Stimulated activated CD4-positive, alpha-beta T cell treated with anti-CD3 and anti-CD28 coated beads, Interleukin-15, amount 100 ng/mL, for 1 hour (primary cell): Measurements from ENCODE around the gene FBN3.
"Not testable (repeated sequence)": the region's sequence is repeated elsewhere in the genome, so short reads cannot be mapped to it uniquely, and the experiment has no call there.

Experiments
- DNase-seq, 2 donors: peaks; one replicate each; pipeline ENCODE4 v3.0.0-alpha.2; 2020; ENCODE audit warnings: low read depth in 1 of 2, low spot score in 1 of 2

Gene FBN3

GRCh38 chr19:8024256-8024655, 125.1 kb downstream of the FBN3 start:
- not testable (repeated sequence) for DNase-seq

GRCh38 chr19:8023371-8023770, 126.0 kb downstream of the FBN3 start:
- no peak for DNase-seq

GRCh38 chr19:8022275-8022674, 127.1 kb downstream of the FBN3 start:
- DNase-seq, result no peak

GRCh38 chr19:8021374-8021773, 128.0 kb downstream of the FBN3 start:
- no peak for DNase-seq

- DNase-seq, result no peak
These were observed 128.7 kb downstream of the FBN3 start for GRCh38 chr19:8020681-8021080.

GRCh38 chr19:8017808-8018207, 131.6 kb downstream of the FBN3 start:
- no peak for DNase-seq
